Endothelial cell of umbilical vein (primary cell): ENCODE data around the gene B4GALT6. TPM values are rescaled to one million over a fixed set of nuclear protein-coding genes. Genes with fewer than 3 reads are reported as not detected.

Experiments
- BruUV-seq: library from RNA; stranded (reverse); fragments of 400-500 nt; replicated peaks from 2 replicates; lab custom pipeline; 2021; lab: Mats Ljungman, UMichigan
- CTCF ChIA-PET: fragments of 300-600, 350-600 bp; sonication (Branson Sonifier 250); formaldehyde crosslinking; loops from one replicate; lab custom pipeline; 2021; ENCODE audit warnings: antibody characterized with exemption, inconsistent platforms; lab: Charles Lee
- POLR2A ChIA-PET: fragments of 300-600, 350-600 bp; sonication (Branson Sonifier 250); formaldehyde crosslinking; loops from one replicate; lab custom pipeline; 2021; ENCODE audit warnings: antibody characterized with exemption, inconsistent platforms; lab: Charles Lee
- DNase-seq: peaks from one replicate; pipeline ENCODE4 v3.0.0-alpha.2; 2011; ENCODE audit warnings: low read depth, low spot score
- FAIRE-seq: peaks from 2 replicates; lab custom pipeline; 2011; peaks lifted over from hg19 to GRCh38; lab: Jason Lieb, UNC
- H2AFZ ChIP-seq: 2 replicates; pipeline ENCODE4 v1.6.0; 2012; ENCODE audit warnings: low read depth, low read length, control low read depth, inconsistent platforms
- H3K27ac ChIP-seq: 2 replicates; pipeline ENCODE4 v1.5.1; 2011; ENCODE audit warnings: low read depth, mild to moderate bottlenecking, control low read depth, low read length, moderate library complexity; ENCODE audit not compliant: insufficient read depth
- H3K27me3 ChIP-seq, 2 experiments: 2 replicates each; pipeline versions ENCODE4 v1.6.0 to v1.6.1; 2011; ENCODE audit warnings: low read length in 2 of 2, mixed read lengths in 1 of 2; ENCODE audit not compliant: control insufficient read depth in 2 of 2, insufficient read depth in 2 of 2
- H3K36me3 ChIP-seq, 2 experiments: 2 replicates in 1 of 2; 3 replicates in 1 of 2; pipeline ENCODE4 v1.5.1; 2011; ENCODE audit warnings: low read length in 2 of 2, mild to moderate bottlenecking in 1 of 2, moderate library complexity in 1 of 2; ENCODE audit not compliant: control insufficient read depth in 2 of 2, insufficient read depth in 2 of 2; ENCODE audit errors: extremely low read depth in 1 of 2
- H3K4me1 ChIP-seq: 3 replicates; pipeline ENCODE4 v1.5.1; 2011; ENCODE audit warnings: mild to moderate bottlenecking, low read length; ENCODE audit not compliant: control insufficient read depth, insufficient read depth; ENCODE audit errors: extremely low read depth
- H3K4me2 ChIP-seq: 2 replicates; pipeline ENCODE4 v1.6.1; 2011; ENCODE audit warnings: low read length, control low read depth, mixed read lengths; ENCODE audit not compliant: insufficient read depth
- H3K4me3 ChIP-seq, 3 experiments: fragments of 200-600 bp in 1 of 3; sonication (generic), shearing (Covaris generic) in 1 of 3; replicated peaks in 1 of 3; 2 replicates each; pipeline ENCODE4 v1.5.1; 2011 to 2016; ENCODE audit warnings: control low read depth in 3 of 3, low read length in 3 of 3, mild to moderate bottlenecking in 2 of 3, inconsistent platforms in 1 of 3, low read depth in 1 of 3, moderate library complexity in 1 of 3; ENCODE audit not compliant: insufficient read depth in 1 of 3
- H3K79me2 ChIP-seq: 2 replicates; pipeline ENCODE4 v1.6.0; 2012; ENCODE audit warnings: low read length, inconsistent platforms; ENCODE audit not compliant: control insufficient read depth, insufficient read depth
- H3K9ac ChIP-seq: replicated peaks from 2 replicates; pipeline ENCODE3; 2011; ENCODE audit warnings: low read length, control low read depth; ENCODE audit not compliant: insufficient read depth; ENCODE audit errors: extremely low read depth
- H3K9me1 ChIP-seq: replicated peaks from 3 replicates; pipeline ENCODE4 v1.6.0; 2011; ENCODE audit warnings: mild to moderate bottlenecking, low read length; ENCODE audit not compliant: control insufficient read depth, insufficient read depth; ENCODE audit errors: extremely low read depth
- H3K9me3 ChIP-seq: replicated peaks from 2 replicates; pipeline ENCODE4 v1.5.1; 2012; ENCODE audit warnings: low read length, inconsistent platforms; ENCODE audit not compliant: control insufficient read depth, insufficient read depth
- H4K20me1 ChIP-seq: replicated peaks from 2 replicates; pipeline ENCODE3; 2011; ENCODE audit warnings: mild to moderate bottlenecking, low read length; ENCODE audit not compliant: control insufficient read depth, insufficient read depth; ENCODE audit errors: extremely low read depth
- EZH2 ChIP-seq: IDR thresholded peaks from 2 replicates; pipeline ENCODE4 v1.6.1; 2012; ENCODE audit warnings: borderline replicate concordance, low read depth, mild to moderate bottlenecking, moderate library complexity, low read length, inconsistent platforms; ENCODE audit not compliant: severe bottlenecking
- FOS ChIP-seq: IDR thresholded peaks from 2 replicates; pipeline ENCODE4 v1.6.1; 2011; ENCODE audit warnings: mild to moderate bottlenecking, low read length, moderate library complexity, borderline replicate concordance; ENCODE audit not compliant: insufficient read depth
- GATA2 ChIP-seq: IDR thresholded peaks from 2 replicates; pipeline ENCODE4 v1.7.0; 2011; ENCODE audit warnings: low read depth, mild to moderate bottlenecking, moderate library complexity, mixed read lengths, low read length; ENCODE audit not compliant: insufficient read length, insufficient read depth
- JUN ChIP-seq: IDR thresholded peaks from 2 replicates; pipeline ENCODE4 v1.6.1; 2011; ENCODE audit warnings: borderline replicate concordance, low read depth; ENCODE audit not compliant: insufficient read length, insufficient read depth
- MAX ChIP-seq: IDR thresholded peaks from 2 replicates; pipeline ENCODE4 v1.6.1; 2011; ENCODE audit not compliant: insufficient read depth, insufficient read length
- MYC ChIP-seq: IDR thresholded peaks from one replicate; pipeline ENCODE4 v1.6.1; 2011; ENCODE audit warnings: mild to moderate bottlenecking, low read depth, low read length
- POLR2A ChIP-seq: IDR thresholded peaks from 2 replicates; pipeline ENCODE4 v1.6.1; 2012; ENCODE audit warnings: low read depth, mild to moderate bottlenecking, control low read depth, low read length
- POLR2AphosphoS5 ChIP-seq: IDR thresholded peaks from 2 replicates; pipeline ENCODE4 v1.6.1; 2012; ENCODE audit warnings: low read depth, mild to moderate bottlenecking, control low read depth, low read length, moderate library complexity; ENCODE audit not compliant: insufficient read depth
- dilution Hi-C: fragments of 300-500 bp; cut with MboI; formaldehyde crosslinking; loops from one replicate; pipeline ENCODE4 v1.15.0; 2019; ENCODE audit warnings: low sequenced_read_pairs; ENCODE audit not compliant: extremely low pct_ligation_motif_present
- intact Hi-C: fragments of 100-400 bp; cut with micrococcal nuclease; formaldehyde crosslinking; loops from one replicate; pipeline ENCODE4 v1.10.0; 2022
- polyA plus RNA-seq, 4 experiments: library from polyadenylated mRNA; depleted of rRNA in 3 of 4; stranded (reverse) in 3 of 4; unstranded in 1 of 4; fragments of >200 nt; gene quantifications; 2 replicates each; pipeline versions ENCODE4 v1.2.1 to v1.2.3, GENCODE V29; 2011 to 2012; ENCODE audit warnings: missing spikeins in 1 of 4
- total RNA-seq: library from RNA; stranded (reverse); gene quantifications from 2 replicates; pipeline ENCODE4 v1.2.3, GENCODE V29; 2021
- TF ChIP-seq, protein P1 (sequence below), 2 donors: IDR thresholded peaks; 1 replicate in 1 of 2; 2 replicates in 1 of 2; pipeline ENCODE4 v1.5.1; 2011; ENCODE audit warnings: low read length in 2 of 2, mild to moderate bottlenecking in 2 of 2, moderate library complexity in 2 of 2, control low read depth in 1 of 2, inconsistent platforms in 1 of 2, low read depth in 1 of 2; ENCODE audit not compliant: insufficient read depth in 1 of 2; ENCODE audit errors: extremely low read depth in 1 of 2

Gene B4GALT6
- total and polyA plus RNA-seq, 2 donors (not counting 3 experiments of a cell fraction or from before 2014, with no cell fraction given): 3.9 to 24.2 TPM

GRCh38 chr18:31585991-31586390, 98.4 kb downstream of the B4GALT6 start:
- no peaks in the 10 kb centered on the region for H3K36me3 ChIP-seq
- TF ChIP-seq MAX: no peak
- TF ChIP-seq POLR2A: no peak
- H3K9me1 ChIP-seq: no peaks in the 10 kb centered on the region
- H3K79me2 ChIP-seq: no peaks in the 10 kb centered on the region
- BruUV-seq: no TSS peak
- POLR2A ChIA-PET: no interaction called here
- H2AFZ ChIP-seq: no peak overlapping the region
- CTCF ChIA-PET: no interaction called here
- no peak overlapping the region for H3K27ac ChIP-seq
- H3K4me1 ChIP-seq: peaks cover 4% of the 10 kb centered on the region
- no peak overlapping the region for H3K4me3 ChIP-seq
- intact Hi-C loops (no loop called here), dilution Hi-C loops (no loop called here)
- H3K9me3 ChIP-seq: no peaks in the 10 kb centered on the region
- H3K4me2 ChIP-seq: no peak overlapping the region
- FAIRE-seq (no peak), DNase-seq (no peak)
- no peaks in the 10 kb centered on the region for H3K27me3 ChIP-seq
- no peak overlapping the region for H3K9ac ChIP-seq
- no peaks in the 10 kb centered on the region for H4K20me1 ChIP-seq

DNA sequence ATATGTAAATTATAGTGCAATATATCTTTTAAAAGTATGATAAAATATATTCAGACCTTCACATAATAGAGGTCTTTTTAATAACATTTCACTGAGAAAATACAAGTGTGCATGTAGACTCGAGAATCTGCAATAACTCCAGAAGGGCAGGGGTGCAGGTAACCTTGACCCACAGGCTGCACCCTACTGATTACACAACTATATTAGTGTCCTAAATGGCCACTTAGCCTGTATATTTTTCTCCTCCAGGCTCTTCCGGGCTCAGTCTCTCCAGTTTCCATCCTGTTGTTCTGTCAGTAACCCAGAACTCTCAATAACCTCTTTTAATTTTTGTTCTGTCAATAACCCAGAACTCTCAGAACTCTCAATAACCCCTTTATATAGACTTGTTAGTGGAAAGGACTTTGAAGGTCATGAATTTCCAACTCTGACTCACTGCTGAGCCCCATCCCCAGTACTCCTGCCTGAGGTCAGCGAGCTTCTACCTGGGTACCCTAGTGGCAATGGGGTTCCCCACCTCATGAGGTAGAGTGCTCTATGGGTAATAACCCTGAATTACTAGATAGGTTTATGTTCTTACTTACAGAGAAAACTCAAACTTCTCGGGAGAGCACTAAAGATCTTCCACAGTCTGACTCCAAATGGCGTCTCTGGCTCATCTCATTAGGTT, 101.1 kb downstream of the B4GALT6 start:
- Histone ChIP-seq H3K36me3 (no peaks in the 10 kb centered on the region), H3K4me3 (no peak overlapping the region), H3K9me3 (no peaks in the 10 kb centered on the region), H3K79me2 (no peaks in the 10 kb centered on the region), H3K4me1 (peaks cover 4% of the 10 kb centered on the region), H3K27ac (no peak overlapping the region), H3K27me3 (no peaks in the 10 kb centered on the region), H4K20me1 (no peaks in the 10 kb centered on the region), H3K9ac (no peak overlapping the region), H3K4me2 (no peak overlapping the region), H3K9me1 (no peaks in the 10 kb centered on the region), H2AFZ (no peak overlapping the region)
- no peak for TF ChIP-seq JUN
- no peak for TF ChIP-seq EZH2
- TF ChIP-seq FOS: no peak
- TF ChIP-seq POLR2A: no peak
- TF ChIP-seq POLR2AphosphoS5: no peak
- no peak for TF ChIP-seq GATA2
- no peak for TF ChIP-seq MYC
- TF ChIP-seq MAX: no peak
- TF ChIP-seq, protein P1, sequence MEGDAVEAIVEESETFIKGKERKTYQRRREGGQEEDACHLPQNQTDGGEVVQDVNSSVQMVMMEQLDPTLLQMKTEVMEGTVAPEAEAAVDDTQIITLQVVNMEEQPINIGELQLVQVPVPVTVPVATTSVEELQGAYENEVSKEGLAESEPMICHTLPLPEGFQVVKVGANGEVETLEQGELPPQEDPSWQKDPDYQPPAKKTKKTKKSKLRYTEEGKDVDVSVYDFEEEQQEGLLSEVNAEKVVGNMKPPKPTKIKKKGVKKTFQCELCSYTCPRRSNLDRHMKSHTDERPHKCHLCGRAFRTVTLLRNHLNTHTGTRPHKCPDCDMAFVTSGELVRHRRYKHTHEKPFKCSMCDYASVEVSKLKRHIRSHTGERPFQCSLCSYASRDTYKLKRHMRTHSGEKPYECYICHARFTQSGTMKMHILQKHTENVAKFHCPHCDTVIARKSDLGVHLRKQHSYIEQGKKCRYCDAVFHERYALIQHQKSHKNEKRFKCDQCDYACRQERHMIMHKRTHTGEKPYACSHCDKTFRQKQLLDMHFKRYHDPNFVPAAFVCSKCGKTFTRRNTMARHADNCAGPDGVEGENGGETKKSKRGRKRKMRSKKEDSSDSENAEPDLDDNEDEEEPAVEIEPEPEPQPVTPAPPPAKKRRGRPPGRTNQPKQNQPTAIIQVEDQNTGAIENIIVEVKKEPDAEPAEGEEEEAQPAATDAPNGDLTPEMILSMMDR (IDR thresholded peaks at IDR 0.05; ENCODE audit: extremely low read depth in 1 of 2, insufficient read depth in 1 of 2, low read depth in 1 of 2, low read length in 2 of 2): no peak
- FAIRE-seq (no peak), DNase-seq (no peak)
- ChIA-PET CTCF (no interaction called here), POLR2A (no interaction called here)
- intact Hi-C loops: no loop called here
- dilution Hi-C loops: no loop called here
- no TSS peak for BruUV-seq
